GM06990 (cell line): ENCODE results near the gene SPATA2.

Experiments
- DNase-seq: peaks from one replicate; pipeline ENCODE4 v3.0.0-alpha.2; 2011; ENCODE audit not compliant: insufficient read length; ENCODE audit errors: extremely low read depth
- H3K27me3 ChIP-seq: replicated peaks from 2 replicates; pipeline ENCODE4 v1.6.0; 2011; ENCODE audit warnings: low read length; ENCODE audit not compliant: control insufficient read depth, insufficient read depth
- H3K36me3 ChIP-seq: 2 replicates; pipeline ENCODE4 v1.5.1; 2011; ENCODE audit warnings: low read length; ENCODE audit not compliant: control insufficient read depth, insufficient read depth
- H3K4me3 ChIP-seq: replicated peaks from 2 replicates; pipeline ENCODE4 v1.5.1; 2011; ENCODE audit warnings: low read depth, mild to moderate bottlenecking, control low read depth, low read length
- TF ChIP-seq, protein P1 (sequence below): IDR thresholded peaks from 2 replicates; pipeline ENCODE4 v1.5.1; 2011; ENCODE audit warnings: low read length, control low read depth, mild to moderate bottlenecking, inconsistent platforms; ENCODE audit not compliant: insufficient read depth, poor library complexity, severe bottlenecking

Gene SPATA2

DNA sequence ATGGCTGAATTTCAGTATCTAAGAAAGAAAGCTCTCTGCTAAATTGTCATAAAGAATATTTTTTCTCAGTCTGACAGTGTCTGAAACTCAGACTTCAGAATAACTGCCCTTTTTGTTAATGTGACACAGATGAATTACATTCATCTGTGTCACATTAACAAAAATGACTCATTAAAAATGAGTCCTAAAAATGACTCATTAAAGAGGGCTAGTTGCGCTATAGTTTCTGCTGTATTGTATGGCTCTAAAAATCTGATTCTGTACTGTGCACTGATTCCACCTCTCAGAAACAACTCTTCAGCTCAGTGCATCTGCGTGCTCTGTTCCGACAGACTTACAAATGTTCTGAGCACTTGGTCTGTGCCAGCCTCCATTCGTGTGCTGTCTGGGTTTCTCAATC, 35.8 kb upstream of the SPATA2 start:
- H3K36me3 ChIP-seq = peaks cover 25% of the 10 kb centered on the region
- H3K4me3 ChIP-seq = no peak overlapping the region
- H3K27me3 ChIP-seq = no peaks in the 10 kb centered on the region
- no peak for DNase-seq
- TF ChIP-seq, protein P1, sequence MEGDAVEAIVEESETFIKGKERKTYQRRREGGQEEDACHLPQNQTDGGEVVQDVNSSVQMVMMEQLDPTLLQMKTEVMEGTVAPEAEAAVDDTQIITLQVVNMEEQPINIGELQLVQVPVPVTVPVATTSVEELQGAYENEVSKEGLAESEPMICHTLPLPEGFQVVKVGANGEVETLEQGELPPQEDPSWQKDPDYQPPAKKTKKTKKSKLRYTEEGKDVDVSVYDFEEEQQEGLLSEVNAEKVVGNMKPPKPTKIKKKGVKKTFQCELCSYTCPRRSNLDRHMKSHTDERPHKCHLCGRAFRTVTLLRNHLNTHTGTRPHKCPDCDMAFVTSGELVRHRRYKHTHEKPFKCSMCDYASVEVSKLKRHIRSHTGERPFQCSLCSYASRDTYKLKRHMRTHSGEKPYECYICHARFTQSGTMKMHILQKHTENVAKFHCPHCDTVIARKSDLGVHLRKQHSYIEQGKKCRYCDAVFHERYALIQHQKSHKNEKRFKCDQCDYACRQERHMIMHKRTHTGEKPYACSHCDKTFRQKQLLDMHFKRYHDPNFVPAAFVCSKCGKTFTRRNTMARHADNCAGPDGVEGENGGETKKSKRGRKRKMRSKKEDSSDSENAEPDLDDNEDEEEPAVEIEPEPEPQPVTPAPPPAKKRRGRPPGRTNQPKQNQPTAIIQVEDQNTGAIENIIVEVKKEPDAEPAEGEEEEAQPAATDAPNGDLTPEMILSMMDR = no peak

DNA sequence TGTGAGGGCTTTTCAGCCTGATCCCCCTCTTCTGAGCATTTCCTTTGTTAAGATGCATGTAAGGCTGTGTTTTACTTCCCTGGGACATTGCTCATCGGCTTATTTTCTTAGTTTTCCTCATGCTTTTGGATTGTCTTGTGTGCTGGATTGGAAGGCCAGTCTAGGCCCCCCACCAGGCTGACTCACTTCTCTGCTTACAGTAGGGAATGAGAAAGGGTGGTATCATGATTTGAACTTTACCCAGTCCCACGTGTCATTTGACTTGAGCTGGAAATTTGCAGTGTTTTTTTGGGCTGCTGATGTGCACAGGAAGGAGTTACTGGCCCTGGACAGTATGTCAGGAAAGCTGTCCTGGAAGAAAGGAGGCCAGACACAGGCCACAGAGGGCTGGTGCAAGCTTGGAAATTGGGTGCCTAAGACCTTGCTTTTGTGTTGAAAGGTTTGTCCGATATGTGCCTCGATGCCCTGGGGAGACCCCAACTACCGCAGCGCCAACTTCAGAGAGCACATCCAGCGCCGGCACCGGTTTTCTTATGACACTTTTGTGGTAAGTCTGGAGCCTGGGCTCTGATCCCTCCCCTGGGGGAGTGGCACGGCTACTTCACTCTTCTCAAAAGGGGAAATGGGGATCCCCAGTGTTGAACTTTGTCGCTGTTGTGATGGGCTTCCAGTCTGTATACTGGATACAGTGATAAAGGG, 33.6 kb upstream of the SPATA2 start:
- H3K4me3 ChIP-seq = no peak overlapping the region
- DNase-seq = no peak
- TF ChIP-seq, protein P1 = no peak
- H3K27me3 ChIP-seq = no peaks in the 10 kb centered on the region
- H3K36me3 ChIP-seq = peaks cover 27% of the 10 kb centered on the region

DNA sequence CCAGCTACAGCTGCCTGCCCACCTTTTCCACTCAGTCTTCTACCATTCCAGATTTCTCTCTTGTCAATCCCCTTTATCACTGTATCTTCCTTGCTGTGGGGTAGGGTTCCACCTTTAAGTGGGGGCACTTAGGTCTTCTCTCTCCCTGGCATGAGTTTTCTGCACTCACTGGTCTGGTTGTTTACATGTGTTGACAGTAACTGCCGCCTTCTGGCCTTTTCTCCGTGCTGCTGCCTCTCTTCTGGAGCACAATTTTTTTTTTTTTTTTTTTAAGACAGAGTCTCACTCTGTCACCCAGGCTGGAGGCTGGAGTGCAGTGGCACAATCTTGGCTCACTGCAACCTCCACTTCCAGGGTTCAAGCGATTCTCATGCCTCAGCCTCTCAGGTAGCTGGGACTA, 32.8 kb upstream of the SPATA2 start:
- Histone ChIP-seq H3K36me3 (peaks cover 26% of the 10 kb centered on the region), H3K27me3 (no peaks in the 10 kb centered on the region), H3K4me3 (no peak overlapping the region)
- DNase-seq = no peak
- TF ChIP-seq, protein P1 = no peak

DNA sequence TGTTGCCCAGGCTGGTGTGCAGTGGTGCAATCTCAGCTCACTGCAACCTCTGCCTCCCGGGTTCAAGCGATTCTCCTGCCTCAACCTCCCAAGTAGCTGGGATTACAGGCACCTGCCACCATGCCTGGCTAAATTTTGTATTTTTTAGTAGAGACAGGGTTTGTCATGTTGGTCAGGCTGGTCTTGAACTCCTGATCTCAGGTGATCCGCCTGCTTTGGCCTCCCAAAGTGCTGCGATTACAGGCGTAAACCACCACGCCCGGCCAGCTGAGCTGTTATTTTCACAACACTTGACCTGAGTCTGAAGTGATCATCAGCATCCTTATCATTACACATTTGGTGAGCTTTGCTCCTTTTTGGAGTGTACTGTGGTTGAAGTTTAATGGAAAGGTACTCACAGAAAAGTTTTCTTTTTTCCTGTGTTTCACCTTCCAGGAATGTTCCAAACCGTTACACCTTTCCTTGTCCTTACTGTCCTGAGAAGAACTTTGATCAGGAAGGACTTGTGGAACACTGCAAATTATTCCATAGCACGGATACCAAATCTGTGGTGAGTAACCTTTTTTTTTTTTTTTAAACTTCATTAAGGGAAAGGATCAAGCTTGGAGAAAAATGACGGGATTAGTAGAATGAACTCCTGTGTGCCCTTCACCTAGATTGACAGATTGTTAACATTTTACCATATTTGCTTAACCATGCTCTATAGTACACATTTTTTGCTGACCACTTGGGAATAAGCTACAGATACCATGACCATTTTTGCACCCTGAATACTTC, 30.6 kb upstream of the SPATA2 start:
- peaks cover 24% of the 10 kb centered on the region for H3K36me3 ChIP-seq
- H3K27me3 ChIP-seq = no peaks in the 10 kb centered on the region
- TF ChIP-seq, protein P1 = no peak
- no peak for DNase-seq
- no peak overlapping the region for H3K4me3 ChIP-seq

DNA sequence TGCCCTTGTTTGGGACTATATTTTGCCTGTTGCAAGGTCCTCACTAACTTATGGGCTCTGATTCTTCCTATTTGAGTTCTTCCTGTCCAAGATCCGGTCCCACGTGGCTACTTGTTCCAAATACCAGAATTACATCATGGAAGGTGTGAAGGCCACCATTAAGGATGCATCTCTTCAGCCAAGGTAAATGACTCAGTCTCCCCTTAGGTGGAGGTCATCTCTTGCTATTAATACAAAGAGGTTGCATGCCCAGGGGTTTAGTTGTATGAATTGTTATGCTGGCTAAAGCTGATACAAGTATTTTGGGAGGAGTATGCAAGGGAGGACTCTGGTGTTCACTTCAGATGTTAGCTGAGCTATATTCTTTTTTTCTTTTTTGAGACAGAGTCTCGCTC, 30.0 kb upstream of the SPATA2 start:
- DNase-seq = no peak
- peaks cover 22% of the 10 kb centered on the region for H3K36me3 ChIP-seq
- H3K27me3 ChIP-seq = no peaks in the 10 kb centered on the region
- TF ChIP-seq, protein P1 = no peak
- H3K4me3 ChIP-seq = no peak overlapping the region
